OCI-LY7 (cell line): Measurements from ENCODE around the gene FALEC.

ENCODE experiments used
- EZH2phosphoT487 ChIP-seq: fragments of 200-600 bp; sonication (generic); IDR thresholded peaks from 2 replicates; pipeline ENCODE4 v1.6.1; 2018; ENCODE audit warnings: low read depth, borderline replicate concordance, mild to moderate bottlenecking, mixed run types, antibody characterized with exemption, low read length, moderate library complexity, mixed read lengths
- TF ChIP-seq, protein P1 (sequence below): fragments of 200-600 bp; sonication (generic); conservative IDR thresholded peaks from 2 replicates; pipeline ENCODE4 v1.5.1; 2014; ENCODE audit warnings: mild to moderate bottlenecking, antibody characterized with exemption, low read length, moderate library complexity, mixed read lengths

DNA sequence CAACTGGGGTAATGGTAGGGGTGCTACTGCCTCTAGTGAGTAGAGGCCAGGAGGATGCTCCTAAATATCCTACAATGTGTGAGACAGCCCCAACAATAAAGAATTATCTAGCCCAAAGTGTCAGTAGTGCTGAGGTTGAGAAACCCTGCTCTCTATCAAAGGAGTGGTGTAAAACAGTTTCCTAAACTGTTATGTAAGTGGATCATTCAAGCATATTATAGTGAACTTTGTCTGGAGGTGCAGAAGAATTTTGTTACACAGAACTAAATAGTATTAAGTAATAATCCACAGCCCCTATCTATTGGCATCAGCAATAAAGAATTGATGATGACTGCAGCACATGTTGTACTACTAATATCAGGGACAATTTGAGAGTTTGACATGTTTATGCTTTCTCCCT is 48.6 kb upstream of the FALEC start:
- TF ChIP-seq, protein P1, sequence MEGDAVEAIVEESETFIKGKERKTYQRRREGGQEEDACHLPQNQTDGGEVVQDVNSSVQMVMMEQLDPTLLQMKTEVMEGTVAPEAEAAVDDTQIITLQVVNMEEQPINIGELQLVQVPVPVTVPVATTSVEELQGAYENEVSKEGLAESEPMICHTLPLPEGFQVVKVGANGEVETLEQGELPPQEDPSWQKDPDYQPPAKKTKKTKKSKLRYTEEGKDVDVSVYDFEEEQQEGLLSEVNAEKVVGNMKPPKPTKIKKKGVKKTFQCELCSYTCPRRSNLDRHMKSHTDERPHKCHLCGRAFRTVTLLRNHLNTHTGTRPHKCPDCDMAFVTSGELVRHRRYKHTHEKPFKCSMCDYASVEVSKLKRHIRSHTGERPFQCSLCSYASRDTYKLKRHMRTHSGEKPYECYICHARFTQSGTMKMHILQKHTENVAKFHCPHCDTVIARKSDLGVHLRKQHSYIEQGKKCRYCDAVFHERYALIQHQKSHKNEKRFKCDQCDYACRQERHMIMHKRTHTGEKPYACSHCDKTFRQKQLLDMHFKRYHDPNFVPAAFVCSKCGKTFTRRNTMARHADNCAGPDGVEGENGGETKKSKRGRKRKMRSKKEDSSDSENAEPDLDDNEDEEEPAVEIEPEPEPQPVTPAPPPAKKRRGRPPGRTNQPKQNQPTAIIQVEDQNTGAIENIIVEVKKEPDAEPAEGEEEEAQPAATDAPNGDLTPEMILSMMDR = no peak
- TF ChIP-seq EZH2phosphoT487 = no peak
